ENCODE measurements around the gene ZSWIM1.

- TF ChIP-seq E2F4 (IDR thresholded peaks at IDR 0.05; ENCODE audit: low read depth, low read length) (no peak), NFYB (IDR thresholded peaks at IDR 0.05; ENCODE audit: insufficient read depth, low read depth, low read length) (no peak), RAD21 (IDR thresholded peaks at IDR 0.05; ENCODE audit: insufficient read depth, low read depth, low read length) (no peak), CTCF (IDR thresholded peaks at IDR 0.05 in 2 of 3, conservative IDR thresholded peaks at IDR 0.05 in 1 of 3; ENCODE audit: control insufficient read depth in 2 of 3, extremely low read depth in 1 of 3, insufficient read depth in 1 of 3, low read depth in 3 of 3, low read length in 3 of 3) (no peak), YY1 (IDR thresholded peaks at IDR 0.05; ENCODE audit: low read depth, low read length) (no peak), CUX1 (IDR thresholded peaks at IDR 0.05; ENCODE audit: insufficient replicate concordance, low read depth, low read length) (no peak), EED (IDR thresholded peaks at IDR 0.05; ENCODE audit: low read depth) (no peak), TAF1 (IDR thresholded peaks at IDR 0.05; ENCODE audit: borderline replicate concordance, low read depth, low read length) (no peak), NR2C2 (IDR thresholded peaks at IDR 0.05; ENCODE audit: borderline replicate concordance, control insufficient read depth, insufficient read length, low read depth) (no peak)
These were observed 31.3 kb downstream of the ZSWIM1 start for GRCh38 chr20:45912344-45912682.

Measured in GM12878 (cell line).